ENCODE measurements around the gene CFAP100.

The CFAP100 gene

GRCh38 chr3:126434931-126435411 is 40.3 kb downstream of the CFAP100 start:
- peaks cover 62% of the 10 kb centered on the region for H3K36me3 ChIP-seq (ENCODE audit: insufficient read depth, insufficient read length, low read length)

GRCh38 chr3:126435456-126436315 is 41.0 kb downstream of the CFAP100 start:
- Histone ChIP-seq H3K4me1 (ENCODE audit: insufficient read depth, insufficient read length) (peaks cover 18% of the 10 kb centered on the region), H3K36me3 (ENCODE audit: insufficient read depth, insufficient read length, low read length) (peaks cover 66% of the 10 kb centered on the region), H3K27me3 (ENCODE audit: insufficient read depth, insufficient read length) (no peaks in the 10 kb centered on the region), H3K9ac (ENCODE audit: insufficient read length, low read depth) (no peak overlapping the region), H3K9me3 (ENCODE audit: insufficient read depth, low read length) (no peaks in the 10 kb centered on the region), H3K4me3 (ENCODE audit: insufficient read length, low read depth) (no peak overlapping the region)
- TF ChIP-seq YY1 (IDR thresholded peaks at IDR 0.05; ENCODE audit: insufficient read depth, insufficient read length) = no peak
- DNase-seq (ENCODE audit: low read depth, low spot score) = no peak

More at GRCh38 chr3:126434931-126435411, 40.3 kb downstream of the CFAP100 start:
- TF ChIP-seq ZNF274 (IDR thresholded peaks at IDR 0.05; ENCODE audit: low read depth, low read length) (no peak), SUZ12 (IDR thresholded peaks at IDR 0.05; ENCODE audit: extremely low read depth, insufficient read depth, insufficient read length) (no peak)
- Histone ChIP-seq H3K4me3 (ENCODE audit: insufficient read length, low read depth) (no peak overlapping the region), H3K9ac (ENCODE audit: insufficient read length, low read depth) (no peak overlapping the region), H3K9me3 (ENCODE audit: insufficient read depth, low read length) (no peaks in the 10 kb centered on the region), H3K4me1 (ENCODE audit: insufficient read depth, insufficient read length) (peaks cover 18% of the 10 kb centered on the region), H3K27me3 (ENCODE audit: insufficient read depth, insufficient read length) (no peaks in the 10 kb centered on the region)
- no peak for DNase-seq (ENCODE audit: low read depth, low spot score)

GRCh38 chr3:126436826-126437717 is 42.4 kb downstream of the CFAP100 start:
- Histone ChIP-seq H3K27me3 (ENCODE audit: insufficient read depth, insufficient read length) (no peaks in the 10 kb centered on the region), H3K4me3 (ENCODE audit: insufficient read length, low read depth) (no peak overlapping the region), H3K36me3 (ENCODE audit: insufficient read depth, insufficient read length, low read length) (peaks cover 71% of the 10 kb centered on the region), H3K9me3 (ENCODE audit: insufficient read depth, low read length) (no peaks in the 10 kb centered on the region), H3K9ac (ENCODE audit: insufficient read length, low read depth) (no peak overlapping the region), H3K4me1 (ENCODE audit: insufficient read depth, insufficient read length) (peaks cover 27% of the 10 kb centered on the region)
- DNase-seq (ENCODE audit: low read depth, low spot score) = no peak
- TF ChIP-seq YY1 (IDR thresholded peaks at IDR 0.05; ENCODE audit: insufficient read depth, insufficient read length) = no peak
- TF ChIP-seq ZNF274 (IDR thresholded peaks at IDR 0.05; ENCODE audit: low read depth, low read length) = no peak

- H3K36me3 ChIP-seq (ENCODE audit: insufficient read depth, insufficient read length, low read length) = peaks cover 67% of the 10 kb centered on the region
- no peaks in the 10 kb centered on the region for H3K27me3 ChIP-seq (ENCODE audit: insufficient read depth, insufficient read length)
- H3K9ac ChIP-seq (ENCODE audit: insufficient read length, low read depth) = no peak overlapping the region
- no peak for DNase-seq (ENCODE audit: low read depth, low spot score)
- H3K4me1 ChIP-seq (ENCODE audit: insufficient read depth, insufficient read length) = peaks cover 33% of the 10 kb centered on the region
- TF ChIP-seq SUZ12 (IDR thresholded peaks at IDR 0.05; ENCODE audit: extremely low read depth, insufficient read depth, insufficient read length) (no peak), ZNF274 (IDR thresholded peaks at IDR 0.05; ENCODE audit: low read depth, low read length) (no peak), YY1 (IDR thresholded peaks at IDR 0.05; ENCODE audit: insufficient read depth, insufficient read length) (no peak)
- H3K9me3 ChIP-seq (ENCODE audit: insufficient read depth, low read length) = no peaks in the 10 kb centered on the region
- H3K4me3 ChIP-seq (ENCODE audit: insufficient read length, low read depth) = no peak overlapping the region
Measured at GRCh38 chr3:126438186-126438585, 43.5 kb downstream of the CFAP100 start.

DNA sequence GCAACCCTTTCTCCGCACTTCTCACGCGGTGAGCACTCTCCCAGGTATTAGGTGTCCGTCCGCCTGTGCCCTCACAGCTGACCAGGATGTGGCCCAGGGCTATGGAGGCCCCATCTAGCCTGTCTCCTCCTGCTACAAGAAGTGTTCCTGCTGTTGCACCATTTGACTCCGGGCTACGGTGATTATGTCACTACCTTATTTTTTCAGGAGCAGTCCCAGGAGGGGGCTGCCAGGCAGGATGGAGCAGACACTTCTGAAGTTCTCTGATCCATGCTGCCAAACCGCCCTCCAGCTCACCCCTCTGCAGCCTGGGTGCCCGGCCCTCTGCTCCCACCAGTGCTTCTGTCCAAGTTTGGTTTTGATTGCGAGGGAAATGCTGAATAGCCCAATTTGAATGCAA is 44.0 kb downstream of the CFAP100 start:
- TF ChIP-seq YY1 (IDR thresholded peaks at IDR 0.05; ENCODE audit: insufficient read depth, insufficient read length) (no peak), ZNF274 (IDR thresholded peaks at IDR 0.05; ENCODE audit: low read depth, low read length) (no peak), SUZ12 (IDR thresholded peaks at IDR 0.05; ENCODE audit: extremely low read depth, insufficient read depth, insufficient read length) (no peak)
- H3K36me3 ChIP-seq (ENCODE audit: insufficient read depth, insufficient read length, low read length) = peaks cover 61% of the 10 kb centered on the region
- peaks cover 33% of the 10 kb centered on the region for H3K4me1 ChIP-seq (ENCODE audit: insufficient read depth, insufficient read length)
- no peak for DNase-seq (ENCODE audit: low read depth, low spot score)
- no peak overlapping the region for H3K4me3 ChIP-seq (ENCODE audit: insufficient read length, low read depth)
- H3K27me3 ChIP-seq (ENCODE audit: insufficient read depth, insufficient read length) = no peaks in the 10 kb centered on the region
- H3K9ac ChIP-seq (ENCODE audit: insufficient read length, low read depth) = no peak overlapping the region
- no peaks in the 10 kb centered on the region for H3K9me3 ChIP-seq (ENCODE audit: insufficient read depth, low read length)

- peaks cover 61% of the 10 kb centered on the region for H3K36me3 ChIP-seq (ENCODE audit: insufficient read depth, insufficient read length, low read length)
Measured at GRCh38 chr3:126439346-126439967, 44.7 kb downstream of the CFAP100 start.

More at GRCh38 chr3:126439346-126439967, 44.7 kb downstream of the CFAP100 start:
- no peak overlapping the region for H3K4me3 ChIP-seq (ENCODE audit: insufficient read length, low read depth)
- peaks cover 32% of the 10 kb centered on the region for H3K4me1 ChIP-seq (ENCODE audit: insufficient read depth, insufficient read length)
- no peaks in the 10 kb centered on the region for H3K9me3 ChIP-seq (ENCODE audit: insufficient read depth, low read length)
- TF ChIP-seq YY1 (IDR thresholded peaks at IDR 0.05; ENCODE audit: insufficient read depth, insufficient read length) = no peak
- TF ChIP-seq SUZ12 (IDR thresholded peaks at IDR 0.05; ENCODE audit: extremely low read depth, insufficient read depth, insufficient read length) = no peak
- TF ChIP-seq ZNF274 (IDR thresholded peaks at IDR 0.05; ENCODE audit: low read depth, low read length) = no peak
- H3K9ac ChIP-seq (ENCODE audit: insufficient read length, low read depth) = no peak overlapping the region
- no peak for DNase-seq (ENCODE audit: low read depth, low spot score)
- no peaks in the 10 kb centered on the region for H3K27me3 ChIP-seq (ENCODE audit: insufficient read depth, insufficient read length)
